Activated B cell treated with CpG ODN at 0.5 μM for 24 hours (primary cell): ENCODE data around the gene CCNK. TPM values are rescaled to one million over a fixed set of nuclear protein-coding genes. Genes with fewer than 3 reads are reported as not detected.

Experiments
- ATAC-seq: fragments of 200-7000 bp; cut with Tn5 transposase; one replicate; pipeline ENCODE4 v1.10.0; 2021; ENCODE audit warnings: low read depth, mild to moderate bottlenecking, moderate library complexity
- CTCF ChIA-PET: fragments of 350-600 bp; sonication (Branson Sonifier 250); formaldehyde crosslinking; loops from one replicate; lab custom pipeline; 2021; ENCODE audit warnings: antibody characterized with exemption; lab: Charles Lee
- POLR2A ChIA-PET: fragments of 350-600 bp; sonication (Branson Sonifier 250); formaldehyde crosslinking; loops from one replicate; lab custom pipeline; 2021; ENCODE audit warnings: antibody characterized with exemption; lab: Charles Lee
- DNase-seq: peaks from one replicate; pipeline ENCODE4 v3.0.0; 2022
- H3K27ac Mint-ChIP-seq: one replicate; pipeline ENCODE4 v1.8.0; 2020; ENCODE audit warnings: mixed read lengths
- H3K27me3 Mint-ChIP-seq: one replicate; pipeline ENCODE4 v1.8.0; 2021; ENCODE audit warnings: mixed read lengths
- H3K36me3 Mint-ChIP-seq: one replicate; pipeline ENCODE4 v1.8.0; 2021; ENCODE audit warnings: low read depth, mixed read lengths
- H3K4me1 Mint-ChIP-seq: one replicate; pipeline ENCODE4 v1.8.0; 2021; ENCODE audit warnings: mixed read lengths
- H3K4me3 Mint-ChIP-seq: one replicate; pipeline ENCODE4 v1.8.0; 2020; ENCODE audit warnings: mild to moderate bottlenecking, mixed read lengths
- H3K9me3 Mint-ChIP-seq: one replicate; pipeline ENCODE4 v1.8.0; 2020; ENCODE audit warnings: mixed read lengths
- intact Hi-C: fragments of 100-400 bp; cut with micrococcal nuclease; formaldehyde crosslinking; loops from one replicate; pipeline ENCODE4 v1.15.1; 2024
- total RNA-seq: library from RNA; stranded (reverse); gene quantifications from 2 replicates; pipeline ENCODE4 v1.2.3, GENCODE V29; 2022
- TF ChIP-seq, protein P1 (sequence below): fragments of 200-600 bp; IDR thresholded peaks from one replicate; pipeline ENCODE4 v1.8.0; 2022; ENCODE audit warnings: antibody characterized with exemption, mild to moderate bottlenecking

CCNK gene
- 76.7 and 79.2 TPM in 2 replicates for total RNA-seq

DNA sequence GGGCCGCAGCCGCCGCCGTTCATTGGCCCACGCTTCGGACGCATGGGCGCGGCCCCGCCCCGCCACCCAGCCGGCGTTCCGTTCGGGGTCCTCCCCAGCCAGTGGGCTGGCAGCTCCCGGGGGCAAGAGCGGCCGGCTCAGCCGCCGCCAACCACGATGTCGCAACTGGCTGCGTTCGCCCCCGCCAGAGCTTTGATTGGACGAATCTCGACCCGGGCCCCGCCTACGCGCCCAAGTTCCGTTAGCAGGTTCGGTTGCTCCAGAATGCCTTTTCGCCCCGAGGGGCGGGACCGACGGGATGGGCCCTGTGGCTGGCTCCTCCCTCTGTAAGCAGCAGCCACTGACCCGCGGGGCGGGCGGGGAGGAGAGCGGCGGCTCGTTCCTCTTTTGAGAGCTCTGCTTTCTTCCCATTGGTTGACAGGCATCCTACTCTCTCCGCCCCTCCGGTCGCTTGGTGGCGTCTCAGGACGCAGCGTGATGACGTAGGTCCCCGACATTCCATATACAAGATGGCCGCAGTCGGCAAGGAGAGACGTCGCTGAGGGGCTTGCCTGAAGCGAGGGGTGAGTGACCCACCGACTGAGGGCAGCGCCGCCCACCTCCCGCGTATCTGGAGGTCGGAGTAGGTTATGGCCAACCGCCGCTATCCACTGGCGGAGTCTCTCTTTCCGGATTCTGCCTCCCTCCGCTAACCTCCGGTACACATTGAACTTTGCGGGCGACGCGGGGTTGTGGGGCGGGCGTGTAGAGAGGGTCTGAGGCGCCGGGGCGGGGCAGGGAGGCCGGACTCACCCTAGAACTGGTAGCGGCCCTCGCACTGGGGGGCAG, at the start of gene CCNK:
Gene CCNK (plus strand): TSS at position 493 of the 828 bp plus-strand sequence. CDS start 11,269 bp downstream, outside the sequence.
- ChIA-PET POLR2A (interaction anchor here (0.6 to 2.5 kb wide), 12 partner anchors 9 to 804 kb away, joined by 3 to 27 read pairs (median 3); partner anchors contain the start of genes CCDC85C and CYP46A1), CTCF (interaction anchor here (1.2 kb wide), 1 partner anchor 124 kb away, joined by 5 read pairs; no protein-coding TSS in a partner anchor)
- TF ChIP-seq, protein P1, sequence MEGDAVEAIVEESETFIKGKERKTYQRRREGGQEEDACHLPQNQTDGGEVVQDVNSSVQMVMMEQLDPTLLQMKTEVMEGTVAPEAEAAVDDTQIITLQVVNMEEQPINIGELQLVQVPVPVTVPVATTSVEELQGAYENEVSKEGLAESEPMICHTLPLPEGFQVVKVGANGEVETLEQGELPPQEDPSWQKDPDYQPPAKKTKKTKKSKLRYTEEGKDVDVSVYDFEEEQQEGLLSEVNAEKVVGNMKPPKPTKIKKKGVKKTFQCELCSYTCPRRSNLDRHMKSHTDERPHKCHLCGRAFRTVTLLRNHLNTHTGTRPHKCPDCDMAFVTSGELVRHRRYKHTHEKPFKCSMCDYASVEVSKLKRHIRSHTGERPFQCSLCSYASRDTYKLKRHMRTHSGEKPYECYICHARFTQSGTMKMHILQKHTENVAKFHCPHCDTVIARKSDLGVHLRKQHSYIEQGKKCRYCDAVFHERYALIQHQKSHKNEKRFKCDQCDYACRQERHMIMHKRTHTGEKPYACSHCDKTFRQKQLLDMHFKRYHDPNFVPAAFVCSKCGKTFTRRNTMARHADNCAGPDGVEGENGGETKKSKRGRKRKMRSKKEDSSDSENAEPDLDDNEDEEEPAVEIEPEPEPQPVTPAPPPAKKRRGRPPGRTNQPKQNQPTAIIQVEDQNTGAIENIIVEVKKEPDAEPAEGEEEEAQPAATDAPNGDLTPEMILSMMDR, result no peak
- DNase-seq, result peak; percentile 99
- peak within 1 kb of the TSS; percentile 97 for H3K4me3 Mint-ChIP-seq
- H3K36me3 Mint-ChIP-seq, result peaks cover 8% of the 10 kb centered on the region
- intact Hi-C loops, result loop anchor here (1.0 to 2.0 kb wide), 5 partner anchors 123 to 895 kb away; partner anchors contain the start of genes CCDC85C, CYP46A1 and WDR25
- H3K27me3 Mint-ChIP-seq, result no peaks in the 10 kb centered on the region
- peaks cover 59% of the 10 kb centered on the region for H3K4me1 Mint-ChIP-seq
- peak; percentile 87 for ATAC-seq
- peak within 1 kb of the TSS; percentile 96 for H3K27ac Mint-ChIP-seq
- no peaks in the 10 kb centered on the region for H3K9me3 Mint-ChIP-seq

DNA sequence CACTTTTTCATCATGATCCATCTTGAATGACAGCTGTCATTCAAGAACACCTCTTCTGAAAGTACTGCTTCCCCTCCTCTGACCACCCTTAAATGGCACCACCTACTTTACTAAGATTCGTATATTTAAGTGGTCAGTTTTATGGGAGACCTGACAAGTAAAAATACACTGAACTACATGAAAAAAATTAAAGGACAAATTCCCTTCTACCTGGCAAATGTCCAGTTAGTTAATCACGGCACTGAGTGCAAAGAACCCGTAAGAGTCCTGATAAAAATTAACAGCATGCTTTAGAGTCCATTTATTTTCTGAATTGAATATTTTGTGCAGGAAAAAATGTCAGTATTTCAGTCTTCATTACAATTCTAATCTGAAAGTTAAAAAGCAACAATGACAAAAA, 49.2 kb upstream of the CCNK start:
- Mint-ChIP-seq H3K4me1 (peaks cover 34% of the 10 kb centered on the region), H3K27ac (no peak overlapping the region), H3K9me3 (peaks cover 8% of the 10 kb centered on the region), H3K36me3 (peaks cover 61% of the 10 kb centered on the region), H3K27me3 (no peaks in the 10 kb centered on the region), H3K4me3 (no peak overlapping the region)
- no peak for DNase-seq
- intact Hi-C loops, result no loop called here
- no peak for ATAC-seq
- POLR2A ChIA-PET, result no interaction called here
- TF ChIP-seq, protein P1, result no peak
- CTCF ChIA-PET, result interaction anchor here (1.0 kb wide), 1 partner anchor 16 kb away, joined by 3 read pairs; no protein-coding TSS in a partner anchor

DNA sequence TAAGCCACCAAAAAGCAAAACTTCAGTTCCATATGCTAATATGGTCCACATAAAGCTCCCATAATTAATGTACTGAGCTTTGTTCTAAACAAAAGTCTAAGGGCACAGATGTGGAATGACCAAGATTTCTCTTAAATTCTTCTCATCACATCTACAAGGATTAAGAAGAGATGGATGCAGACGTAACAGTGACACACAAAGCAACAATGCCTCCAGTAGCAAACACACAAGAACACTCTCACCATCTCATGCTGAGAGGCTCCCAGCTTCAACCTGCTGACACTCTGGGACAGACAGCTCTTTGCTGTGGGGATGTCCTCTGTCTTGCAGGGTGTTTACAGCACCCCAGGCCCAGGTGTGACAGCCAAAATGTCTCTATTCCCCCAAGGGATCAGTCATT, 48.7 kb upstream of the CCNK start:
- ChIA-PET POLR2A (no interaction called here), CTCF (interaction anchor here (1.0 kb wide), 1 partner anchor 17 kb away, joined by 3 read pairs; no protein-coding TSS in a partner anchor)
- TF ChIP-seq, protein P1, result no peak
- no peak for ATAC-seq
- Mint-ChIP-seq H3K27me3 (no peaks in the 10 kb centered on the region), H3K9me3 (peaks cover 8% of the 10 kb centered on the region), H3K27ac (no peak overlapping the region), H3K36me3 (peaks cover 65% of the 10 kb centered on the region), H3K4me1 (peaks cover 39% of the 10 kb centered on the region), H3K4me3 (no peak overlapping the region)
- intact Hi-C loops, result no loop called here
- DNase-seq, result no peak

DNA sequence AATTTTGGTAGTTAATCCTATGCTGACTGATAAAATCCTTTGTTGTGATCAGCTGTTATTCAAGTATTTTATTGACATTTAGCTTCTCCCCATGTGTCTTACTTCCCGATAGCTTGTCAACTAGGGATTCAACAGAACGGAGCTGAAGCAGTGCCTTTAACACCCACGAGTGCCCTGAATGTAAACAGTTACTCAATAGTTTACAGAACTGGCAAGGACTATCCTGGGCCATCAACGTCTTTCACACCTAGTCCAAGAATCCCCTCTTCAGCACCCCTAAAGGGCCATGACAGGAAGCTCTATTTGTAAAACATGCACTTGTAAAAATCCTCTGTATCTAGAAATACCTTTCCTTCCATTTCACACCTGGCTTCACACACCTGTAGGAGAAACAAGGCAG, 45.9 kb upstream of the CCNK start:
- intact Hi-C loops, result no loop called here
- no peak overlapping the region for H3K27ac Mint-ChIP-seq
- DNase-seq, result no peak
- no peaks in the 10 kb centered on the region for H3K9me3 Mint-ChIP-seq
- no peaks in the 10 kb centered on the region for H3K27me3 Mint-ChIP-seq
- ChIA-PET CTCF (no interaction called here), POLR2A (interaction anchor here (0.6 to 1.0 kb wide), 2 partner anchors 32 to 46 kb away, joined by 3 to 4 read pairs; partner anchors contain the start of genes CCNK and SETD3)
- ATAC-seq, result no peak
- peaks cover 60% of the 10 kb centered on the region for H3K36me3 Mint-ChIP-seq
- TF ChIP-seq, protein P1, result no peak
- peaks cover 26% of the 10 kb centered on the region for H3K4me1 Mint-ChIP-seq
- H3K4me3 Mint-ChIP-seq, result no peak overlapping the region
